Measurements from ENCODE around the gene GRB14. TPM values are rescaled to one million over a fixed set of nuclear protein-coding genes. Genes with fewer than 3 reads are reported as not detected.

The GRB14 gene
- 1 to 10 TPM in 2 of 4 donors, not detected in 2; 3.3 to 4.4 TPM for total RNA-seq

DNA sequence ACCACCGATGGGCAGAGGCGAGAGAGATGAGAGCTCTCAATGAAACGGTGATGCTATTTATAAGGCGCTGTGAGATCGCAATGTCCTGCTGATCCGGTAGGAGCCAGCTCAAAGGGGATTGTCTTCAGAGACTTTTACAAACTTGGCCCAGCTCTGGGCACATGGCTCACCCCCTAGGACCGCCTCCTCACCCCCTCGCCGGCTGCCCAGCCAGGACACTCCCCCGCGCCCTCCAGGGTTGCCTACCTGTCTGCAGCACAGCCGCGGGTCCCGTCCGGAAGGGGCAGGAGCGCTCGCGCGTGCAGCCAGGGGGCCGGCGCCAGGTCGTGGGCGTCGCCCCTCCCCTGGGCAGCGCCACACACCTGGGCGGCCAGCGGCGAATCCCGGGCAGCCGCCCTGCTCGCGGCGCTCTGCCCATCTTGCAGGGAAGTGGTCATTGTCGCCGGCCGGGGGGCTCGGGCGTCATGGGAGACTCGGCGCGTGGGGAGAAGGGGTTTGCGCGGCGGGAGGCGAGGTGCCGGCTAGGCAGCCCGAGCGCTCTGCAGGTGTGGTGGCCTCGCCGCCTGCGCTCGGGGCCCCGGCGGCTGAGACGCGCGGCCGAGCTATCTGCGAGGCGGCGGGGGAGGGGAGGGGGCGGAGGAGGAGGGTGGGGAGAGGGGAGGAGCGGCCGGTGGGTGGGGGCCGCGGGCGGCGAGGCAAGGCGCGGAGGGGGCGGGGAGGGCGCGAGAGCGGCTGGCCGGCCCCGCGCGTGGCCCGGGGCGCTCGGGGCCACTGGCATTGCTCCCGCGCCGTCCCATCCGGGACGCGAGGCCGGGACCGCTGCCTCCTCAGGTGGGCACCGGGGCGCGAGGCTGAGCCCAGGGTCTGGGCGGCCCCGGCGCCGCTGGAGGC, at the start of gene GRB14:
GRB14 (minus strand) TSS at position 610 of the 891 bp plus-strand sequence; CDS start at position 437, 173 bp downstream.
- Histone ChIP-seq H3K9me3 (no peaks in the 10 kb centered on the region), H3K27me3 (no peaks in the 10 kb centered on the region), H3K27ac (no peak within 1 kb of the TSS), H3K4me1 (peaks cover 0 to 9% of the 10 kb centered on the region in 2 donors), H3K36me3 (no peaks in the 10 kb centered on the region), H3K4me3 (peak within 1 kb of the TSS; percentile 22 to 54)
- TF ChIP-seq POLR2A (IDR thresholded peaks at IDR 0.05), result no peak
- TF ChIP-seq, protein P1, sequence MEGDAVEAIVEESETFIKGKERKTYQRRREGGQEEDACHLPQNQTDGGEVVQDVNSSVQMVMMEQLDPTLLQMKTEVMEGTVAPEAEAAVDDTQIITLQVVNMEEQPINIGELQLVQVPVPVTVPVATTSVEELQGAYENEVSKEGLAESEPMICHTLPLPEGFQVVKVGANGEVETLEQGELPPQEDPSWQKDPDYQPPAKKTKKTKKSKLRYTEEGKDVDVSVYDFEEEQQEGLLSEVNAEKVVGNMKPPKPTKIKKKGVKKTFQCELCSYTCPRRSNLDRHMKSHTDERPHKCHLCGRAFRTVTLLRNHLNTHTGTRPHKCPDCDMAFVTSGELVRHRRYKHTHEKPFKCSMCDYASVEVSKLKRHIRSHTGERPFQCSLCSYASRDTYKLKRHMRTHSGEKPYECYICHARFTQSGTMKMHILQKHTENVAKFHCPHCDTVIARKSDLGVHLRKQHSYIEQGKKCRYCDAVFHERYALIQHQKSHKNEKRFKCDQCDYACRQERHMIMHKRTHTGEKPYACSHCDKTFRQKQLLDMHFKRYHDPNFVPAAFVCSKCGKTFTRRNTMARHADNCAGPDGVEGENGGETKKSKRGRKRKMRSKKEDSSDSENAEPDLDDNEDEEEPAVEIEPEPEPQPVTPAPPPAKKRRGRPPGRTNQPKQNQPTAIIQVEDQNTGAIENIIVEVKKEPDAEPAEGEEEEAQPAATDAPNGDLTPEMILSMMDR (IDR thresholded peaks at IDR 0.05), result no peak
- DNase-seq, result no peak
- intact Hi-C loops (cut with DNase I; ENCODE audit: low total_unique reads), result no loop called here

DNA sequence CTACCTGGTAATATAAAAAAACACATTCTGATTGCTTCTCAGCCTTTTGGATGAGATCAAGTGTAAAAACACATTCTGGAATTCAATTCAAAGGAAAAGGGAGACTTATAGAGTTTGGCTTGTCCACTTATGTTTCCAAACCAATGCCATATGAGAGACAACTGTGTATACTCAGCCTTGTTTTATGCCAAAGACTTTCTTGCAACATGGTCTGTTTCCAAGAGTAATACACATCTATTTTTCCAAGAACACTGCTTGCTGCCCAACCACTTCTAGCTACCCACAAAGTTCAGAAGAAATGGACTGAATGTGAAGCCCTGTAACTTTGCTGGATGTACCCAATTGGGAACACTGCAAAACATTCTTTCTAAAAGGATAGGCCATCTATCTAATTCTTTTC, 48.0 kb upstream of the GRB14 start:
- intact Hi-C loops (cut with DNase I; ENCODE audit: low total_unique reads), result no loop called here
- no peak for TF ChIP-seq POLR2A (IDR thresholded peaks at IDR 0.05)
- TF ChIP-seq, protein P1 (IDR thresholded peaks at IDR 0.05), result no peak
- Histone ChIP-seq H3K36me3 (no peaks in the 10 kb centered on the region), H3K27ac (no peak overlapping the region), H3K4me1 (no peaks in the 10 kb centered on the region), H3K27me3 (no peaks in the 10 kb centered on the region), H3K9me3 (no peaks in the 10 kb centered on the region), H3K4me3 (no peak overlapping the region)
- DNase-seq, result no peak

DNA sequence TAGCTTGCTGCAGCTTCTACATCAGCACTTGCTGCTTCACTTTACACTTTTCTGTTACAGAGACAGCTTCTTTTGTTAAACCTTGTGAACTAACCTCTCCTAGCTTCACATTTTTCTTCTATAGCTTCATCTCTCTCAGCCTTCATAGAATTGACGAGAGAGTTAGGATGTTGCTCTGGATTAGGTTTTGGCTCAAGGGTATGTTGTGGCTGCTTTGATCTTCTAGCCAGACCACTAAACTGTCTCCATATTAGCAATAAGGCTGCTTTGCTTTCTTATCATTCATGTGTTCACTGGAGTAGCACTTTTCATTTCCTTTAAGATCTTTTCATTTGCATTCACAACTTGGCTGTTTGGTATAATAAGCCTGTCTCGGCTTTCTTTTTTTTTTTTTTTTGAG, 46.3 kb upstream of the GRB14 start:
- no peaks in the 10 kb centered on the region for H3K4me1 ChIP-seq
- H3K4me3 ChIP-seq, result no peak overlapping the region
- no peaks in the 10 kb centered on the region for H3K9me3 ChIP-seq
- no peaks in the 10 kb centered on the region for H3K36me3 ChIP-seq
- no peak for DNase-seq
- TF ChIP-seq, protein P1 (IDR thresholded peaks at IDR 0.05), result no peak
- TF ChIP-seq POLR2A (IDR thresholded peaks at IDR 0.05), result no peak
- no peaks in the 10 kb centered on the region for H3K27me3 ChIP-seq
- no peak overlapping the region for H3K27ac ChIP-seq
- intact Hi-C loops (cut with DNase I; ENCODE audit: low total_unique reads), result no loop called here

DNA sequence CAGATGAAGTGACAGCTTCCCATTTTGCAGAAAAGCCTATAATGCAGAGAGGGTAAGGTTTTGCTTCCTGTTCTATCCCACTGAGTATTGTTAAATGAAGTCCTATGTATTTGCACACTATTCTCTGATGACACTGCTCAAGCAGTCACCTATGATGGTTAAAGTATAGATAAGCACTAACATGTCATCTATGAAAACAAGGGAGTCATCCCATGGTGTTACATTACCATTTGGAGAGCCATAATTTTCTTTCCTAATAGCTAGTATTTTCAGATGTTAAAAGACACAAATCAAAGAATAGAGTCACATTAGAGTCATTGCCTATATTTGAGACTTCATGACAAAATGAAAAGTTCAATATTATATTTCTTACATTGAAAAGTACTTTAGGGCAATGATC, 42.8 kb upstream of the GRB14 start:
- H3K4me1 ChIP-seq, result no peaks in the 10 kb centered on the region
- H3K27me3 ChIP-seq, result no peaks in the 10 kb centered on the region
- H3K4me3 ChIP-seq, result no peak overlapping the region
- H3K27ac ChIP-seq, result no peak overlapping the region
- H3K36me3 ChIP-seq, result no peaks in the 10 kb centered on the region
- DNase-seq, result no peak
- intact Hi-C loops (cut with DNase I; ENCODE audit: low total_unique reads), result no loop called here
- TF ChIP-seq, protein P1 (IDR thresholded peaks at IDR 0.05), result no peak
- no peak for TF ChIP-seq POLR2A (IDR thresholded peaks at IDR 0.05)
- H3K9me3 ChIP-seq, result no peaks in the 10 kb centered on the region

DNA sequence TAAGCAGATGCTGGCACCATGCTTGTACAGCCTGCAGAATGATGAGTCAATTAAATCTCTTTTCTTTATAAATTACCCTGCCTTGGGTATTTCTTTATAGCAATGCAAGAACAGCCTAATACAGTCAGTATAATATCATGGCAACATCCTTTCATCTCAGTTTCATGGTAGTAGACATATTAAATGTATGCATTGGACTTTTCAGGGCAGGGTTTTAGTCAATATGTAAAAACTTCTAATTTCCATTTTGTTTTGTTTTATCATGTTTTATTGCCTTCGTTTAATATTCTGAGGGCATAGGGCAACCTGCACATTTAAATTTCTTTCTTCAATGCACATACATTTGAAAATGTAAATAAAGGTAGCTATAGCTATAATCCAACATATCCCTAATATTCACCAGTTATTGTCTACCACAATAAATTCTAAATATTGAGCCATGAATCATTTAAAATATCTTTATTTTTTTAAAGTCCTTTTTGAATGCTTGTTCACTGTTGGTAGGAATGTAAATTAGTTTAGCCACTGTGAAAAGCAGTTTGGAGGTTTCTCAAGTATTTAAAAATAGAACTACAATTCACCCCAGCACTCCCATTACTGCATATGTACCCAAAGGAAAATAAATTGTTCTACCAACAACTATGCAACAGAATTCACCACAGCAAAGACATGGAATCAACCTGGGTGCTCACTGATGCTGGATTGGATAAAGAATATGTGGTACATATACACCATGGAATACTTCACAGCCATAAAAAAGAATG, 41.8 kb upstream of the GRB14 start:
- no peak overlapping the region for H3K4me3 ChIP-seq
- no peaks in the 10 kb centered on the region for H3K36me3 ChIP-seq
- TF ChIP-seq, protein P1 (IDR thresholded peaks at IDR 0.05), result no peak
- no peak for TF ChIP-seq POLR2A (IDR thresholded peaks at IDR 0.05)
- H3K9me3 ChIP-seq, result no peaks in the 10 kb centered on the region
- DNase-seq, result no peak
- H3K27me3 ChIP-seq, result no peaks in the 10 kb centered on the region
- no peak overlapping the region for H3K27ac ChIP-seq
- H3K4me1 ChIP-seq, result no peaks in the 10 kb centered on the region
- intact Hi-C loops (cut with DNase I; ENCODE audit: low total_unique reads), result no loop called here

Measured in uterus (tissue), 4 donors.